Measurements from ENCODE around the gene CNOT8. TPM values are rescaled to one million over a fixed set of nuclear protein-coding genes. Genes with fewer than 3 reads are reported as not detected.
"Not testable (repeated sequence)": the region's sequence is repeated elsewhere in the genome, so short reads cannot be mapped to it uniquely, and the experiment has no call there.

CNOT8 gene
- total RNA-seq = 73.7 and 104 TPM in 2 replicates

GRCh38 chr5:154858297-154858971, at the start of gene CNOT8:
Gene CNOT8 (plus strand): TSS chr5:154858627. CDS start chr5:154863279, 4,652 bp downstream.
- DNase-seq (ENCODE audit: low read depth in 2 of 2) = peak; percentile 99

GRCh38 chr5:154811239-154811638, 47.2 kb upstream of the CNOT8 start:
- no peak for DNase-seq (ENCODE audit: low read depth in 2 of 2)

GRCh38 chr5:154811653-154812465, 46.6 kb upstream of the CNOT8 start:
- peak; percentile 81 to 88 for DNase-seq (ENCODE audit: low read depth in 2 of 2)

GRCh38 chr5:154813158-154813557, 45.3 kb upstream of the CNOT8 start:
- DNase-seq (ENCODE audit: low read depth in 2 of 2) = no peak

DNA sequence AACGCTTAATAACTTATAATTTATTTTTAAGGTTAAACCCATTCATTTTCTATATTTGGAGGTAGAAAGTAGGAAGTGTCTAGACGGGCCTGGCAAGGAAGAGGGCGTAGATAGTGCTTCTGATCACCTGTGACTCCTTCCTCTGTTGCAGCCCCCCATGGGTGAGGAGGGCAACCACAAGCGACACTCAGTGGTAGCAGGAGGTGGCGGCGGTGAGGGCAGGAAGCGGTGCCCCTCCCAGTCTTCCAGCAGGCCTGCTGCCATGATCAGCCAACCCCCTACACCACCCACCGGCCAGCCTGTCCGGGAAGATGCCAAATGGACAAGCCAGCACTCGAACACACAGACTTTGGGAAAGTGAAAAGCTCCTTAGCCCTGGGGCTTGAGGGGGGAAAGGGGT, 44.7 kb upstream of the CNOT8 start:
- no peak for DNase-seq (ENCODE audit: low read depth in 2 of 2)

DNA sequence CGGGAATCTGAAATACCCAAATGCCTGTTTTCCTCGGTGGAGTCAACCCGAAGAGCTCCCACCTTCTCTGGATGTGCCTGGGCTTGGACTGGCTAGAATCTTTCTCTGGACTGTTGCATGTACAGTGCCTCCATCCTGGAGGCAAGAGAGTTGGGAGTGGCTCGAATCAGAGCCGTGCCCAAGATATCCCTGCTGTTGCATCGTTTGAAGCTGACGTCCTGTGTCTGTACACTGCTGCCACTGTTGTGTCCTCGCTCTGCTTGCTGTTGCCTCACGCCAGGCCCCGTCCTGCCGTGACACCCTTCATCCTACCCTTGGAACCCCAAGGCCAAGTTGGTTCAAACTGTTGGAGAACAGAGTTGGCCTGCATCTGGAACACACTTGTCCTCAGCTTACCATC, 43.4 kb upstream of the CNOT8 start:
- no peak for DNase-seq (ENCODE audit: low read depth in 2 of 2)

- no peak for DNase-seq (ENCODE audit: low read depth in 2 of 2)
These were observed 42.7 kb upstream of the CNOT8 start for GRCh38 chr5:154815684-154816247.

- DNase-seq (ENCODE audit: low read depth in 2 of 2) = peak in 1 of 2 donors; percentile 63
These were observed 41.4 kb upstream of the CNOT8 start for GRCh38 chr5:154816891-154817492.

- DNase-seq (ENCODE audit: low read depth in 2 of 2) = no peak
These were observed 40.6 kb upstream of the CNOT8 start for GRCh38 chr5:154817815-154818214.

DNA sequence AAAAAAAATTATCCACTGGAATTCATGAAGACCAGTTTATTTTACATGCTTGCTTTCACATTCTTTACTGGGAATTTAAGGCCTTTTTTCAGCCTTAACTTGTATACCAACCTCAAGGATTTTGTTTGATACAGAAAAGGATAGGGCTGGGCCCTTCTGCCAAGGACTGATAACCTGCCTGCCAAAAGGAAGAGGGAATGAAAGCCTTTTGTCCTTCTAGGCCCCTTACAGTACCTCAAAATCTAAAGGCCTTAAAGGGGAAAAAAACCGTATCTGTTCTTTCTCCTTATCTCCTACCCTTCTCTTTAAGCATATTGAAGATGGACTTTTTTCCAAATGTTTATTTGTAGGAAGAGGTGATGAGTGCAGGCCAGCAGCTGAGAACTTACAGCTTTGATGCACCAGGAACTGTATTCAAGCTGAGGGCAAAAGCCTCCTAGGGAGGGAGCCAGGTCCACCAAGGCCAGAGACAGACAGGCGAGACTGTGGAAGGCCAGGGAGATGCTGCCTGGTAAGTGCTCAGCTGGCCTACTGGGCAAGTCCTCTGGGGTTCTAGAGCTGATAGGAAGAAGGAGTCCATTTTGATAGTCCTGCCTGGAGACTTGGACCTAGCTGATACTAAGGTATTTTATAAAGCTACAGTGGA, 39.8 kb upstream of the CNOT8 start:
- no peak for DNase-seq (ENCODE audit: low read depth in 2 of 2)

DNA sequence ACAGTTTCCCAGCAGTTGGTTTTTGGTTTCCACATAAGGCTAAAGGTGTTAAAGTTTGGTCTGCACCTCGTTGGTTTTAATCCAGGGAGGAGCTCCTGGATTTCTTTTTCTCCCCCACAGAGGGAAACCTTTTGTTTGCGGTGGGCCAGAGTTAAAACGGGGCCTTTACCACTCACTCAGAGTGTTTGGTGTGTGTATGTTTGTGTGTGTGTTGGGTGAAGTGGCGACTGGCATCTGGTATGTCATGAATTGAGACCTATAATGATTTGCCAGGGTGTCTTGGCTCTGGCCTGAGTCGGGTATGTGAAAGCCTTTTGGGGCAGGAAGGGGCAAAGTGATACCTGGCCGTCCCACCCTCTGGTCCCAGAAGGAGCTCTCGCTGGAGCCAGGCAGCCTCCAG, 38.9 kb upstream of the CNOT8 start:
- no peak for DNase-seq (ENCODE audit: low read depth in 2 of 2)

DNA sequence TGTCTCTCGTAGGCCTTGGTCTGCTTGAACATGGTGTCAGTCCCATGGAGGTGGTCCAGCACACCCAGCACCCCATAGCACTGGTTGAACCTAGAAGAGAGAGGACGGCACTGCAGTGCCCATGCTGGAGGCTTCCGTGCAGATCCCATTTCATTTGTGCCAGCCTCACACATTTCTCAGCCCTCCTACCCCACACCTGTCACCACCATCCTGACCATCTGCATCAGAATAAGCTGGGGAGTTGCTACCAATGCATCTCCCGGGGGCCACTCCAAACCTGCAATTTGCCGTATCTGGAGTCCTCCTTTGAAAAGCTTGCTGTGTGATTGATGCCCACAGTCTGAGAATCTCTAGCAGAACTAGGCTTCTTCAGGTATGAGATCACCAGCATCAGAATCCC, 38.0 kb upstream of the CNOT8 start:
- no peak for DNase-seq (ENCODE audit: low read depth in 2 of 2)

DNA sequence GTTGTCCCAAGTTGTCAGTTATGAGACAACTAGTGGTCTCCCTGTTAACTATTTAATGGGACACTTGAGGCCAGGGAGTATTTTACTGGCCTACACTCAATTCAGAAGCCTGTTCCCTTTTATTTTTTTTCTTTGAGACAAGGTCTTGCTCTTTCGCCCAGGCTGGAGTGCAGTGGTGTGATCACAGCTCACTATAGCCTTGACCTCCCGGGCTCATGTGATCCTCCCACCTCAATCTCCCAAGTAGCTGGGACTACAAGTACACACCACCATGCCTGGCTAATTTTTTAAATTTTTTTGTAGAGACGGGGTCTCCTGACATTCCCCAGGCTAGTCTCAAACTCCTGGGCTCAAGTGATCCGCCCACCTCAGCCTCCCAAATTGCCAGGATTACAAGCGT, 35.5 kb upstream of the CNOT8 start:
- DNase-seq (ENCODE audit: low read depth in 2 of 2) = not testable (repeated sequence)

GRCh38 chr5:154823605-154824004, 34.8 kb upstream of the CNOT8 start:
- no peak for DNase-seq (ENCODE audit: low read depth in 2 of 2)

GRCh38 chr5:154824070-154824469, 34.4 kb upstream of the CNOT8 start:
- DNase-seq (ENCODE audit: low read depth in 2 of 2) = no peak

DNA sequence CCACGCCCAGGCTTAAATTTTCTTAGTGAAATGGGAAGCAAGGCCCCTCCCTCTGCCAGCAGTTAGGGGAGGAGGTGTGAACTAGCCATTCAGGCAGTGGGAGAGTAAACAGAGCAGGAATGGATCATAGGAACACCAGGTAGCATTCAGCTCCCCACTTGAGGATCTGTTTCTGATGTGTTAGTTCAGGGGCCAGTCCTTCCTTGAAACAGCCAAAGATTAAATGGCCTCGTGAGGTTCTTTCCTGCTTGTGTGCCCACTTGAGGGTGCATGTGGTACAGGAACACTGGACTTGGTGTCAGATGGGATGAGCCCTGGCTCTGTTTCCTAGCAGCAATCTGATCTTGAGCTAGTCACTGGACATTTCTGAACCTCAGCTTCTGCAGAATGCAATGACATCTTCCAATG, 29.2 kb upstream of the CNOT8 start:
- DNase-seq (ENCODE audit: low read depth in 2 of 2) = no peak

DNA sequence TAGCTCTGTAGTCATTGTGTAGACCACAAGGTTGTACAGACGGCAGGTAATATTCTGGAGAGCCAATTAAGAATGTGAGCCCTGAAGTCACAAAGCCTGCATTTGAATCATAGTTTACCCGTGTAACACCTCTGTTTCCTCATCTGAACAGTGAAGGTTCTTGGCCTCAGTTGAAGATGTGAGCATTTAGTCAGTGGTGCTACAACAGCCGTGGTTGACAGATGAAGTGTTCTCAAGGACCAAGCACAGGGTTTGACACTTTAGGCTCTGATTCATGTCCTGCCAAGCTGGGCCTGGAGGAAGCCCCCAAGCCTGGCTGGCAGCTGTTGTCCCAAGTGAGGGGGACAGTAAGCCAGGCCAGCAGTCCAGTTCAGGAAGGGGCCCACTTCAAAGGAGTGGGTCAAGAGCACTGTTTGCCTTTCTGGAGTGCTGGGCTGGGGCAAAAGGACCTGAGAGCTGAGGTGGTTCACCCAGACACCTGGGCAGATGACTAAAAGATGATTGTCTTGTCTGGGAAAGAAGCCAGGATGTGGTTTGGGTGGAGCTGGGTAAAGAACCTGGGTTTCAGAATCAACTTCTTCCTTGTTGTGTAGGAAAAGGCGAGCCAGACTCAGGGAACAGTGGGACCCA, 28.7 kb upstream of the CNOT8 start:
- DNase-seq (ENCODE audit: low read depth in 2 of 2) = no peak

- DNase-seq (ENCODE audit: low read depth in 2 of 2) = no peak
These were observed 28.2 kb upstream of the CNOT8 start for GRCh38 chr5:154830219-154830595.

- no peak for DNase-seq (ENCODE audit: low read depth in 2 of 2)
These were observed 27.8 kb upstream of the CNOT8 start for GRCh38 chr5:154830596-154830995.

DNA sequence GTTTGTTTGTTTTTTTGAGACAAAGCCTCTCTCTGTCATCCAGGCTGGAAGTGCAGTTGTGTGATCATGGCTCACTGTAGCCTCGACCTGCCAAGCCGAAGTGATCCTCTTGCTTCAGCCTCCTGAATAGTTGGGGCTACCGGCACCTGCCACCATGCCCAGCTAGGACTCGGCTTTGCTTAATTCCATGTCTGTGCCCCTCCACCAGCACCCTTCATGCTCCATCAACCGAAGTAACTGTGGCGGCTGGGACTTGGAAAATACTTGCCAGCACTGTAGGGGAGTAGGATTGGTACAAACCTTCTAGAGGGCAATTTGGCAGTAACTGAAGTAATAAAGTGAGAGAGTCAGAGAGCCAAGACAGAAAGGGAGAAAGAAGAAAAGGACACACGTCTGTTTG, 27.0 kb upstream of the CNOT8 start:
- no peak for DNase-seq (ENCODE audit: low read depth in 2 of 2)

DNA sequence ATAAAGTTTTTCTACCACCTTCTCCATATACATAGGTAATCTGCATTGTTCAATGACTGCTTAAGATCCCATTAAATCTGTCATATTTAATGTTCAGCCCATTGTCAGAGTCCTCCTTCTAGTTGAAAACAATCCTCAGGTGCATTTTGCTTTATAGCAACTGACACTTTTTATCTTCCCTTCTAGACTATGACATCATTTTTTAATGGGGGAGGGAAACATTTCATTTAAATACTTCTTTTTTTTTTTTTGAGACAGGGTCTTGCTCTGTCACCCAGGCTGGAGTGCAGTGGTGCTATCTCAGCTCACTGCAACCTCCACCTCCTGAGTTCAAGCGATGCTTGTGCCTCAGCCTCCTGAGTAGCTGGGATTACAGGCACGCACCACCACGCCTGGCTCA, 25.6 kb upstream of the CNOT8 start:
- not testable (repeated sequence) for DNase-seq (ENCODE audit: low read depth in 2 of 2)

All from lung microvascular endothelial cell (primary cell).